ENCODE data around the gene PTPRG.

DNA sequence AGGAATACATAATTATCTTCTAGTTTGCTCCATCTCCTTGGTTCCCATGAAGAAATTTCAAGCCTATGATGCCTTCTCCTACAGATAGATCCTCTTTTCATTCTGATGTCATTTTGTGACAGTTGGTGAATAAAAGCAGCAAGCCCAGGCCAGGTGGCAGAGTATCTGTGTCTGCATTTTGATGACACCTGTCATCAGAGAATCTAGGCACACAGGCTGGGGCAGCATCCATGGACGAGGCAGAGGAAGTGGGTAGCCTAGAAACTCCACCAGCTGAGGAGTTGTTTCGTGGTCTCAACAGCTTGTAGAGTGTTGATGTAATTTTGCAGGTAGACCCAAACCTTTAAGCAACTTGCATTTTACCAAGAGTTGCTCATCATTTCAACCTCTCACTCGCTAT, 542.2 kb downstream of the PTPRG start:
- TF ChIP-seq, protein P1, sequence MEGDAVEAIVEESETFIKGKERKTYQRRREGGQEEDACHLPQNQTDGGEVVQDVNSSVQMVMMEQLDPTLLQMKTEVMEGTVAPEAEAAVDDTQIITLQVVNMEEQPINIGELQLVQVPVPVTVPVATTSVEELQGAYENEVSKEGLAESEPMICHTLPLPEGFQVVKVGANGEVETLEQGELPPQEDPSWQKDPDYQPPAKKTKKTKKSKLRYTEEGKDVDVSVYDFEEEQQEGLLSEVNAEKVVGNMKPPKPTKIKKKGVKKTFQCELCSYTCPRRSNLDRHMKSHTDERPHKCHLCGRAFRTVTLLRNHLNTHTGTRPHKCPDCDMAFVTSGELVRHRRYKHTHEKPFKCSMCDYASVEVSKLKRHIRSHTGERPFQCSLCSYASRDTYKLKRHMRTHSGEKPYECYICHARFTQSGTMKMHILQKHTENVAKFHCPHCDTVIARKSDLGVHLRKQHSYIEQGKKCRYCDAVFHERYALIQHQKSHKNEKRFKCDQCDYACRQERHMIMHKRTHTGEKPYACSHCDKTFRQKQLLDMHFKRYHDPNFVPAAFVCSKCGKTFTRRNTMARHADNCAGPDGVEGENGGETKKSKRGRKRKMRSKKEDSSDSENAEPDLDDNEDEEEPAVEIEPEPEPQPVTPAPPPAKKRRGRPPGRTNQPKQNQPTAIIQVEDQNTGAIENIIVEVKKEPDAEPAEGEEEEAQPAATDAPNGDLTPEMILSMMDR (conservative IDR thresholded peaks at IDR 0.05; ENCODE audit: low read depth in 2 of 2): no peak
- TF ChIP-seq EZH2 (IDR thresholded peaks at IDR 0.05; ENCODE audit: low read depth, unreplicated experiment) (no peak), POLR2AphosphoS5 (IDR thresholded peaks at IDR 0.05; ENCODE audit: low read depth) (no peak), EZH2phosphoT487 (IDR thresholded peaks at IDR 0.05; ENCODE audit: unreplicated experiment) (no peak), NANOG (IDR thresholded peaks at IDR 0.05; ENCODE audit: borderline replicate concordance) (no peak), CREB1 (CRISPR knock-in tag; IDR thresholded peaks at IDR 0.05; ENCODE audit: low read depth) (no peak), ZNF114 (CRISPR knock-in tag; IDR thresholded peaks at IDR 0.05) (no peak), JUNB (IDR thresholded peaks at IDR 0.05; ENCODE audit: unreplicated experiment) (no peak), ZNF331 (CRISPR knock-in tag; IDR thresholded peaks at IDR 0.05; ENCODE audit: low read depth) (no peak), STAT1 (IDR thresholded peaks at IDR 0.05; ENCODE audit: unreplicated experiment) (no peak), ZNF462 (CRISPR knock-in tag; IDR thresholded peaks at IDR 0.05) (no peak)
- TF ChIP-seq, protein P2, sequence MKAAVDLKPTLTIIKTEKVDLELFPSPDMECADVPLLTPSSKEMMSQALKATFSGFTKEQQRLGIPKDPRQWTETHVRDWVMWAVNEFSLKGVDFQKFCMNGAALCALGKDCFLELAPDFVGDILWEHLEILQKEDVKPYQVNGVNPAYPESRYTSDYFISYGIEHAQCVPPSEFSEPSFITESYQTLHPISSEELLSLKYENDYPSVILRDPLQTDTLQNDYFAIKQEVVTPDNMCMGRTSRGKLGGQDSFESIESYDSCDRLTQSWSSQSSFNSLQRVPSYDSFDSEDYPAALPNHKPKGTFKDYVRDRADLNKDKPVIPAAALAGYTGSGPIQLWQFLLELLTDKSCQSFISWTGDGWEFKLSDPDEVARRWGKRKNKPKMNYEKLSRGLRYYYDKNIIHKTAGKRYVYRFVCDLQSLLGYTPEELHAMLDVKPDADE (IDR thresholded peaks at IDR 0.05): no peak
- TF ChIP-seq, protein P3, sequence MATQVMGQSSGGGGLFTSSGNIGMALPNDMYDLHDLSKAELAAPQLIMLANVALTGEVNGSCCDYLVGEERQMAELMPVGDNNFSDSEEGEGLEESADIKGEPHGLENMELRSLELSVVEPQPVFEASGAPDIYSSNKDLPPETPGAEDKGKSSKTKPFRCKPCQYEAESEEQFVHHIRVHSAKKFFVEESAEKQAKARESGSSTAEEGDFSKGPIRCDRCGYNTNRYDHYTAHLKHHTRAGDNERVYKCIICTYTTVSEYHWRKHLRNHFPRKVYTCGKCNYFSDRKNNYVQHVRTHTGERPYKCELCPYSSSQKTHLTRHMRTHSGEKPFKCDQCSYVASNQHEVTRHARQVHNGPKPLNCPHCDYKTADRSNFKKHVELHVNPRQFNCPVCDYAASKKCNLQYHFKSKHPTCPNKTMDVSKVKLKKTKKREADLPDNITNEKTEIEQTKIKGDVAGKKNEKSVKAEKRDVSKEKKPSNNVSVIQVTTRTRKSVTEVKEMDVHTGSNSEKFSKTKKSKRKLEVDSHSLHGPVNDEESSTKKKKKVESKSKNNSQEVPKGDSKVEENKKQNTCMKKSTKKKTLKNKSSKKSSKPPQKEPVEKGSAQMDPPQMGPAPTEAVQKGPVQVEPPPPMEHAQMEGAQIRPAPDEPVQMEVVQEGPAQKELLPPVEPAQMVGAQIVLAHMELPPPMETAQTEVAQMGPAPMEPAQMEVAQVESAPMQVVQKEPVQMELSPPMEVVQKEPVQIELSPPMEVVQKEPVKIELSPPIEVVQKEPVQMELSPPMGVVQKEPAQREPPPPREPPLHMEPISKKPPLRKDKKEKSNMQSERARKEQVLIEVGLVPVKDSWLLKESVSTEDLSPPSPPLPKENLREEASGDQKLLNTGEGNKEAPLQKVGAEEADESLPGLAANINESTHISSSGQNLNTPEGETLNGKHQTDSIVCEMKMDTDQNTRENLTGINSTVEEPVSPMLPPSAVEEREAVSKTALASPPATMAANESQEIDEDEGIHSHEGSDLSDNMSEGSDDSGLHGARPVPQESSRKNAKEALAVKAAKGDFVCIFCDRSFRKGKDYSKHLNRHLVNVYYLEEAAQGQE (IDR thresholded peaks at IDR 0.05; ENCODE audit: unreplicated experiment): no peak

All from GM23338 (cell line).